MM.1S (cell line): Measurements from ENCODE around the gene ACOX2.

ENCODE experiments used
- CTCF ChIP-seq: fragments of 300-600 bp; sonication (generic); IDR thresholded peaks from 2 replicates; pipeline ENCODE4 v1.5.1; 2016; ENCODE audit warnings: antibody characterized with exemption, low read length, mixed read lengths
- EZH2 ChIP-seq: fragments of 300-600 bp; sonication (generic); optimal IDR thresholded peaks from 2 replicates; pipeline ENCODE3; 2017; ENCODE audit warnings: low read depth, mild to moderate bottlenecking, antibody characterized with exemption, low read length, mixed read lengths
- EZH2phosphoT487 ChIP-seq: fragments of 300-600 bp; sonication (generic); IDR thresholded peaks from 2 replicates; pipeline ENCODE4 v1.6.1; 2018; ENCODE audit warnings: antibody characterized with exemption, low read length

GRCh38 chr3:58462829-58463180 lies 74.2 kb downstream of the ACOX2 start:
- TF ChIP-seq CTCF (no peak), EZH2 (no peak), EZH2phosphoT487 (no peak)
